Fibroblast of the aortic adventitia (primary cell): ENCODE measurements around the gene RRAS2. TPM values are rescaled to one million over a fixed set of nuclear protein-coding genes. Genes with fewer than 3 reads are reported as not detected.

Experiments
- DNase-seq: peaks from one replicate; pipeline ENCODE4 v3.0.0-alpha.2; 2010; ENCODE audit warnings: low read depth
- H3K4me3 ChIP-seq: 2 replicates; pipeline ENCODE4 v1.5.1; 2011; ENCODE audit warnings: low read depth, mild to moderate bottlenecking, control low read depth, low read length, moderate library complexity
- total RNA-seq: library from RNA; depleted of rRNA; stranded (reverse); fragments of >200 nt; gene quantifications from 2 replicates; pipeline ENCODE4 v1.2.3, GENCODE V29; 2012; ENCODE audit warnings: low replicate concordance
- TF ChIP-seq, protein P1 (sequence below): IDR thresholded peaks from 2 replicates; pipeline ENCODE4 v1.5.1; 2011; ENCODE audit warnings: mild to moderate bottlenecking, low read length, control low read depth, inconsistent platforms; ENCODE audit not compliant: insufficient read depth

RRAS2 gene
- total RNA-seq, 1 donor: 95.6 TPM

GRCh38 chr11:14371249-14371648 is 12.3 kb upstream of the RRAS2 start:
- no peak overlapping the region for H3K4me3 ChIP-seq
- TF ChIP-seq, protein P1, sequence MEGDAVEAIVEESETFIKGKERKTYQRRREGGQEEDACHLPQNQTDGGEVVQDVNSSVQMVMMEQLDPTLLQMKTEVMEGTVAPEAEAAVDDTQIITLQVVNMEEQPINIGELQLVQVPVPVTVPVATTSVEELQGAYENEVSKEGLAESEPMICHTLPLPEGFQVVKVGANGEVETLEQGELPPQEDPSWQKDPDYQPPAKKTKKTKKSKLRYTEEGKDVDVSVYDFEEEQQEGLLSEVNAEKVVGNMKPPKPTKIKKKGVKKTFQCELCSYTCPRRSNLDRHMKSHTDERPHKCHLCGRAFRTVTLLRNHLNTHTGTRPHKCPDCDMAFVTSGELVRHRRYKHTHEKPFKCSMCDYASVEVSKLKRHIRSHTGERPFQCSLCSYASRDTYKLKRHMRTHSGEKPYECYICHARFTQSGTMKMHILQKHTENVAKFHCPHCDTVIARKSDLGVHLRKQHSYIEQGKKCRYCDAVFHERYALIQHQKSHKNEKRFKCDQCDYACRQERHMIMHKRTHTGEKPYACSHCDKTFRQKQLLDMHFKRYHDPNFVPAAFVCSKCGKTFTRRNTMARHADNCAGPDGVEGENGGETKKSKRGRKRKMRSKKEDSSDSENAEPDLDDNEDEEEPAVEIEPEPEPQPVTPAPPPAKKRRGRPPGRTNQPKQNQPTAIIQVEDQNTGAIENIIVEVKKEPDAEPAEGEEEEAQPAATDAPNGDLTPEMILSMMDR: no peak
- DNase-seq: no peak

- TF ChIP-seq, protein P1: no peak
- no peak for DNase-seq
- no peak overlapping the region for H3K4me3 ChIP-seq
Measured at GRCh38 chr11:14370496-14370895, 11.5 kb upstream of the RRAS2 start.

GRCh38 chr11:14369598-14369997 is 10.6 kb upstream of the RRAS2 start:
- TF ChIP-seq, protein P1: no peak

DNA sequence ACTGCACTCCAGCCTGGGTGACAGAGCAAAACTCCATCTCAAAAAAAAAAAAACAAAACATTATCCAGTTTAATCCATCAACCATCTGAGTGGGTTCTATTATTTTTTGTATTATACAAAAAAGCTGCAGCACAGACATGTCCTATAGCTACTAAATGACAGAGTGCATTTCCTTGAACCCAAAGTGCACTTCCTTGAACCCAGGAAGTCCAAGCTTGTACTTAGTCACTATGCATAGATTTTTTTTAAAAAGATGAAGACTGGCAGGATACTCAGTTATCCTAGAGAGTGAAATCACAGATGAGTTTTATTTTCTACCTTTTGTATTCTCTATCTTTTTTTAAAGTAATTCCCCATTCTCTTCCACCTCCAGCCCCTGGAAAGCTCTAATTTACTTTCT is 8.0 kb upstream of the RRAS2 start:
- no peak overlapping the region for H3K4me3 ChIP-seq
- TF ChIP-seq, protein P1: no peak
- DNase-seq: no peak

More at GRCh38 chr11:14369598-14369997, 10.6 kb upstream of the RRAS2 start:
- H3K4me3 ChIP-seq: no peak overlapping the region
- no peak for DNase-seq

- no peak overlapping the region for H3K4me3 ChIP-seq
- DNase-seq: no peak
- TF ChIP-seq, protein P1: no peak
Measured at GRCh38 chr11:14364322-14364721, 5.3 kb upstream of the RRAS2 start.

GRCh38 chr11:14362611-14363010 is 3.6 kb upstream of the RRAS2 start:
- DNase-seq: no peak
- TF ChIP-seq, protein P1: no peak
- no peak overlapping the region for H3K4me3 ChIP-seq

GRCh38 chr11:14361951-14362350 is 3.0 kb upstream of the RRAS2 start:
- DNase-seq: no peak
- no peak overlapping the region for H3K4me3 ChIP-seq
- TF ChIP-seq, protein P1: no peak
